HCT116 (cell line): ENCODE data around the gene SLC13A3. TPM values are rescaled to one million over a fixed set of nuclear protein-coding genes. Genes with fewer than 3 reads are reported as not detected.
A peak's percentile ranks its signal among the peaks of the same experiment; 100 is the strongest.

Experiments used
- ATAC-seq: fragments of 200-7000 bp; cut with Tn5 transposase; 2 replicates; pipeline ENCODE4 v1.9.1; 2020; ENCODE audit warnings: mild to moderate bottlenecking, moderate library complexity
- BruUV-seq: library from RNA; stranded (reverse); fragments of 400-500 nt; replicated peaks from 2 replicates; lab custom pipeline; 2021; lab: Mats Ljungman, UMichigan
- CTCF ChIA-PET: fragments of 300-600 bp; sonication (Branson Sonifier 250); formaldehyde crosslinking; loops from one replicate; lab custom pipeline; 2021; ENCODE audit warnings: antibody characterized with exemption; lab: Charles Lee
- POLR2A ChIA-PET: fragments of 300-600, 350-600 bp; sonication (Branson Sonifier 250); formaldehyde crosslinking; loops from one replicate; lab custom pipeline; 2021; ENCODE audit warnings: antibody characterized with exemption; lab: Charles Lee
- RAD21 ChIA-PET, 2 experiments: fragments of 300-600 bp; sonication (Branson Sonifier 250); formaldehyde crosslinking; loops; one replicate each; lab custom pipeline; 2023; ENCODE audit warnings: low total read pairs in 2 of 2; ENCODE audit not compliant: uncharacterized antibody in 2 of 2, unreplicated experiment in 2 of 2, low non-redundant PET in 1 of 2; lab: Charles Lee
- DNase-seq: peaks from one replicate; pipeline ENCODE4 v3.0.0-alpha.2; 2010; ENCODE audit warnings: low read depth, low spot score
- H2AFZ ChIP-seq: fragments of 200-600 bp; shearing (Covaris generic), sonication (generic); 2 replicates; pipeline ENCODE4 v1.6.1; 2017; ENCODE audit warnings: low read depth, mixed run types, mixed read lengths, antibody characterized with exemption, low read length; ENCODE audit not compliant: poor library complexity, severe bottlenecking
- H3K27ac ChIP-seq: 2 replicates; pipeline ENCODE4 v1.5.1; 2012; ENCODE audit warnings: low read depth, low read length
- H3K27me3 ChIP-seq: fragments of 200-600 bp; sonication (generic); 2 replicates; pipeline ENCODE4 v1.6.1; 2016; ENCODE audit warnings: mixed run types, low read length, mixed read lengths; ENCODE audit not compliant: insufficient read depth
- H3K36me3 ChIP-seq, 2 experiments: fragments of 200-500 bp in 1 of 2; fragments of 200-600 bp in 1 of 2; sonication (Bioruptor generic) in 1 of 2; sonication (generic) in 1 of 2; 2 replicates each; pipeline versions ENCODE4 v1.5.1 to v1.6.1; 2014 to 2016; ENCODE audit warnings: low read length in 2 of 2, inconsistent platforms in 1 of 2, mixed read lengths in 1 of 2, mixed run types in 1 of 2; ENCODE audit not compliant: insufficient read depth in 2 of 2, control insufficient read depth in 1 of 2
- H3K4me1 ChIP-seq, 2 experiments: fragments of 200-600 bp in 1 of 2; sonication (generic) in 1 of 2; 2 replicates each; pipeline versions ENCODE4 v1.5.1 to v1.6.1; 2012 to 2017; ENCODE audit warnings: low read length in 2 of 2, inconsistent platforms in 1 of 2, mild to moderate bottlenecking in 1 of 2, mixed read lengths in 1 of 2, mixed run types in 1 of 2, moderate library complexity in 1 of 2; ENCODE audit not compliant: insufficient read depth in 2 of 2, control insufficient read depth in 1 of 2
- H3K4me2 ChIP-seq: fragments of 200-600 bp; sonication (generic); 2 replicates; pipeline ENCODE4 v1.6.1; 2017; ENCODE audit warnings: mixed run types, low read length, mixed read lengths
- H3K4me3 ChIP-seq, 2 experiments: fragments of 200-600 bp in 1 of 2; sonication (generic) in 1 of 2; replicated peaks in 1 of 2; 2 replicates each; pipeline ENCODE4 v1.5.1; 2011 to 2016; ENCODE audit warnings: low read length in 2 of 2, control low read depth in 1 of 2, low read depth in 1 of 2, mild to moderate bottlenecking in 1 of 2, mixed read lengths in 1 of 2, mixed run types in 1 of 2
- H3K79me2 ChIP-seq: fragments of 200-600 bp; sonication (generic); 2 replicates; pipeline ENCODE4 v1.6.1; 2017; ENCODE audit warnings: mild to moderate bottlenecking, mixed run types, low read length, moderate library complexity, mixed read lengths; ENCODE audit not compliant: insufficient read depth
- H3K9ac ChIP-seq: fragments of 200-600 bp; sonication (generic); 2 replicates; pipeline ENCODE4 v1.6.1; 2016; ENCODE audit warnings: low read length, mixed read lengths
- H3K9me2 ChIP-seq: fragments of 200-600 bp; sonication (generic), shearing (Covaris generic); 2 replicates; pipeline ENCODE4 v1.6.1; 2017; ENCODE audit warnings: mixed run types, mild to moderate bottlenecking, moderate library complexity; ENCODE audit not compliant: insufficient read depth
- H3K9me3 ChIP-seq, 2 experiments: fragments of 200-500 bp in 1 of 2; fragments of 200-600 bp in 1 of 2; sonication (Bioruptor generic) in 1 of 2; sonication (generic) in 1 of 2; 2 replicates each; pipeline ENCODE4 v1.6.1; 2014 to 2017; ENCODE audit warnings: low read length in 2 of 2, mixed read lengths in 2 of 2, inconsistent platforms in 1 of 2, low read depth in 1 of 2, mild to moderate bottlenecking in 1 of 2, mixed run types in 1 of 2, moderate library complexity in 1 of 2; ENCODE audit not compliant: control insufficient read depth in 1 of 2, insufficient read depth in 1 of 2
- H4K20me1 ChIP-seq: fragments of 200-600 bp; sonication (generic), shearing (Covaris generic); 2 replicates; pipeline ENCODE4 v1.6.1; 2017; ENCODE audit warnings: mixed run types, mild to moderate bottlenecking, moderate library complexity; ENCODE audit not compliant: insufficient read depth
- ELF1 ChIP-seq: IDR thresholded peaks from 2 replicates; pipeline ENCODE4 v1.6.1; 2012; ENCODE audit warnings: low read depth, borderline replicate concordance
- EZH2 ChIP-seq: fragments of 200-600 bp; sonication (generic); IDR thresholded peaks from 2 replicates; pipeline ENCODE4 v1.6.1; 2017; ENCODE audit warnings: antibody characterized with exemption, mixed run types
- RAD21 ChIP-seq: IDR thresholded peaks from 2 replicates; pipeline ENCODE4 v1.6.1; 2012; ENCODE audit warnings: low read depth, mild to moderate bottlenecking
- SP1 ChIP-seq: IDR thresholded peaks from 2 replicates; pipeline ENCODE4 v1.6.1; 2012; ENCODE audit warnings: low read depth
- intact Hi-C: fragments of 100-400 bp; cut with micrococcal nuclease; formaldehyde crosslinking; loops from 2 replicates; pipeline ENCODE4 v1.10.0; 2022
- total RNA-seq: library from RNA; stranded (reverse); gene quantifications from one replicate; pipeline ENCODE4 v1.2.1, GENCODE V29; 2021; ENCODE audit not compliant: unreplicated experiment
- TF ChIP-seq, protein P1 (sequence below): IDR thresholded peaks from 2 replicates; pipeline ENCODE4 v1.6.1; 2012
- TF ChIP-seq, protein P2 (sequence below), 3 experiments: fragments of 200-600 bp in 1 of 3; sonication (generic) in 1 of 3; IDR thresholded peaks in 2 of 3; conservative IDR thresholded peaks in 1 of 3; 2 replicates each; pipeline ENCODE4 v1.5.1; 2012 to 2017; ENCODE audit warnings: low read depth in 2 of 3, low read length in 2 of 3, antibody characterized with exemption in 1 of 3, borderline replicate concordance in 1 of 3, control low read depth in 1 of 3, mild to moderate bottlenecking in 1 of 3, mixed read lengths in 1 of 3, mixed run types in 1 of 3, moderate library complexity in 1 of 3; ENCODE audit not compliant: insufficient read depth in 1 of 3
- TF ChIP-seq, protein P3 (sequence below): IDR thresholded peaks from 2 replicates; pipeline ENCODE4 v1.6.1; 2012

Gene SLC13A3
- total RNA-seq, 1 experiment from 2014 or later = not detected

DNA sequence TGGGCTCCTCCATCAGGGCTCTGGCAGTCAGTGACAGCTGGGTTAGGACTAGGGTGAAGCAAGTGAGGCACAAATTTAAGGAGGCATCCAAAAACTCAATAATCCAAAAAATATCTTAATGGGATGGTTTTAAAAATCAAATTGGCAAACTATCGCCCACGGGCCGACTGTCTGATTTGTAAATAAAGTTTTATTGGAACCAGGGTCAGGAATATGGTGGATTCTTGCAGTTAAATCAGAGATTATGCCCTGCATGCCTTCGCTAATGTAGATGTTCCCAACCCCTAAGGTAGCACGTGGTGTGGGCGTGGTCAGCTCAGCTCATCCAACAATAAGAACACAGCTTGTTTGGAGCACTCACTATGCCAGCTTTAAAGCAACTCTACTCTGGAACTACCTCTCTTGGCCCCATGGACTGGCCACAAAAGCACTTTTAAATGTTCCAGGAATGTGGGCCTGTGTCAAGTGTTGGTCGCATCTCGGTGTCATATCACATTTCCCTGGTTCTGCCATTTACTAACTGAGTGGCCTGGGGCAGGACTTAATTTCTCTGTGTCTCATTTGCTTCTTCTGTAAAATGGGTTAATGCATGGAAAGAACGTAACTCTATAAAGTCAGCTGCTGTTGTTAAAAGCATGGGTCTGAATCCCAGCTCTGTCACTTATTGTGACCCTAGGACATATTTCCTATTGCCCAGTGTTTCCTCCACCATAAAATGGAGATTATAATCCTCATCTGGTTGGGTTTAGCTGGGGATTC is 31.0 kb upstream of the SLC13A3 start:
- no peaks in the 10 kb centered on the region for H3K9me2 ChIP-seq
- ChIA-PET CTCF (interaction anchor here (1.2 kb wide), 1 partner anchor 30 kb away, joined by 3 read pairs; no protein-coding TSS in a partner anchor), POLR2A (no interaction called here), RAD21 (no interaction called here)
- H3K27ac ChIP-seq = no peak overlapping the region
- H3K4me1 ChIP-seq = peaks cover 2 to 8% of the 10 kb centered on the region in 2 experiments; a peak in 2 of 4 replicates
- peaks cover 21% of the 10 kb centered on the region for H3K79me2 ChIP-seq
- DNase-seq = no peak
- H3K27me3 ChIP-seq = no peaks in the 10 kb centered on the region
- H3K9me3 ChIP-seq = no peaks in the 10 kb centered on the region
- H3K36me3 ChIP-seq = peaks cover 9 to 18% of the 10 kb centered on the region in 2 experiments
- no peak overlapping the region for H3K9ac ChIP-seq
- TF ChIP-seq, protein P1, sequence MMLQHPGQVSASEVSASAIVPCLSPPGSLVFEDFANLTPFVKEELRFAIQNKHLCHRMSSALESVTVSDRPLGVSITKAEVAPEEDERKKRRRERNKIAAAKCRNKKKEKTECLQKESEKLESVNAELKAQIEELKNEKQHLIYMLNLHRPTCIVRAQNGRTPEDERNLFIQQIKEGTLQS = no peak
- TF ChIP-seq RAD21 = no peak
- TF ChIP-seq SP1 = no peak
- TF ChIP-seq, all 23 proteins: peak for 0
- Histone ChIP-seq H3K4me2 (no peak overlapping the region), H2AFZ (no peak overlapping the region), H4K20me1 (no peaks in the 10 kb centered on the region), H3K4me3 (no peak overlapping the region)
- no peak for ATAC-seq
- no TSS peak for BruUV-seq
- intact Hi-C loops = loop anchor here (5.0 kb wide), 1 partner anchor 120 kb away; no protein-coding TSS in a partner anchor

DNA sequence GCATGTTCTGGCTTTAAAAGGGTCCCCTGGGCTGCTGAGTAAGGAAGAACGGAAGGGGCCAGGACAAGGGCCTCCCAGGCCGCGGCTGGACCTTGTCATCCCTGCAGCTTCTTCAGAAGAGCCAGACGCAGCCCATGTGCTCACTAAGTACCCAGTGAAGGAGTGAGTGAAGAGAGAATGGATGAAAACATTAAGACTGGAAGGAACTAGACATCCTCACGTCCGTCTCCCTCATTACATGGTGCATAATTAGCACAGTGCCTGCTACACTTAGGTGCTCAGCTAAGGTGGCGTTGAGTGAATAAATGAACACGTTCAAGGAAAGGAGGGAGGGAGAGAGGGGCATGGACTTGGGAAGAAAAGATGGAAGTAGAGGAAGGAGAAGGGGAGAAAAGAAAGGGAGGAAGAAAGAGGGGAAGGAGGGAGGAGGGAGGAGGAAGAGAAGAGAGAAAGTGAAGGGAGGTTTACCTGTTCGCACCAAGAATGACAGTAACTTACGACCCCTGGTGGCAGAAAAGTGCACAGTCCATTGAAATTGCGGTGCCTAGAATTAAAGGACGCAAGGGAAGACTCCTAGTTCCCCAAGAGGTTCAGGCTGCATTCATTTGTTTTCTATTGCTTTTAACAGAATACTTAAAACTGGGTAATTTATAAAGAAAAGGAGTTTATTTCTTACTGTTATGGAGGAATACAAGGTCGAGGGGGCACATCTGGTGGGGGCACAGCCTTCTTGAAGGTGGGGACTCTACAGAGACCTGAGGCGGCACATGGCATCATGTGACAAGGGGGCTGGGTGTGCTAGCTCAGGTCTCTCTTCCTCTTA is 30.0 kb upstream of the SLC13A3 start:
- Histone ChIP-seq H3K36me3 (peaks cover 3 to 12% of the 10 kb centered on the region in 2 experiments; a peak in 3 of 4 replicates), H3K4me1 (peaks cover 0 to 10% of the 10 kb centered on the region in 2 experiments; a peak in 2 of 4 replicates), H4K20me1 (no peaks in the 10 kb centered on the region), H3K9me3 (no peaks in the 10 kb centered on the region), H3K4me3 (no peak overlapping the region), H3K79me2 (peaks cover 11% of the 10 kb centered on the region), H3K9ac (no peak overlapping the region), H3K27me3 (no peaks in the 10 kb centered on the region), H3K27ac (no peak overlapping the region), H3K4me2 (no peak overlapping the region), H2AFZ (no peak overlapping the region), H3K9me2 (no peaks in the 10 kb centered on the region)
- ATAC-seq (peak; percentile 79), DNase-seq (no peak)
- POLR2A ChIA-PET = interaction anchor here (1.0 kb wide), 1 partner anchor 8 kb away, joined by 3 read pairs; the partner anchor contains the start of gene TP53RK
- intact Hi-C loops = loop anchor here (1.0 to 5.0 kb wide), 2 partner anchors 119 to 160 kb away; no protein-coding TSS in a partner anchor
- TF ChIP-seq, protein P2, sequence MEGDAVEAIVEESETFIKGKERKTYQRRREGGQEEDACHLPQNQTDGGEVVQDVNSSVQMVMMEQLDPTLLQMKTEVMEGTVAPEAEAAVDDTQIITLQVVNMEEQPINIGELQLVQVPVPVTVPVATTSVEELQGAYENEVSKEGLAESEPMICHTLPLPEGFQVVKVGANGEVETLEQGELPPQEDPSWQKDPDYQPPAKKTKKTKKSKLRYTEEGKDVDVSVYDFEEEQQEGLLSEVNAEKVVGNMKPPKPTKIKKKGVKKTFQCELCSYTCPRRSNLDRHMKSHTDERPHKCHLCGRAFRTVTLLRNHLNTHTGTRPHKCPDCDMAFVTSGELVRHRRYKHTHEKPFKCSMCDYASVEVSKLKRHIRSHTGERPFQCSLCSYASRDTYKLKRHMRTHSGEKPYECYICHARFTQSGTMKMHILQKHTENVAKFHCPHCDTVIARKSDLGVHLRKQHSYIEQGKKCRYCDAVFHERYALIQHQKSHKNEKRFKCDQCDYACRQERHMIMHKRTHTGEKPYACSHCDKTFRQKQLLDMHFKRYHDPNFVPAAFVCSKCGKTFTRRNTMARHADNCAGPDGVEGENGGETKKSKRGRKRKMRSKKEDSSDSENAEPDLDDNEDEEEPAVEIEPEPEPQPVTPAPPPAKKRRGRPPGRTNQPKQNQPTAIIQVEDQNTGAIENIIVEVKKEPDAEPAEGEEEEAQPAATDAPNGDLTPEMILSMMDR (IDR thresholded peaks at IDR 0.05 in 2 of 3, conservative IDR thresholded peaks at IDR 0.05 in 1 of 3; ENCODE audit: borderline replicate concordance in 1 of 3, insufficient read depth in 1 of 3, low read depth in 2 of 3, low read length in 2 of 3) = peak; percentile 60 to 84 (median 83); a peak in 5 of 6 replicates
- TF ChIP-seq, protein P3, sequence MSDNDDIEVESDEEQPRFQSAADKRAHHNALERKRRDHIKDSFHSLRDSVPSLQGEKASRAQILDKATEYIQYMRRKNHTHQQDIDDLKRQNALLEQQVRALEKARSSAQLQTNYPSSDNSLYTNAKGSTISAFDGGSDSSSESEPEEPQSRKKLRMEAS = no peak
- no peak for TF ChIP-seq ELF1
- TF ChIP-seq EZH2 = no peak
- peak; percentile 67 for TF ChIP-seq RAD21
- CTCF ChIA-PET = interaction anchor here (0.7 to 2.0 kb wide), 3 partner anchors 18 to 160 kb away, joined by 3 to 8 read pairs (median 4); no protein-coding TSS in a partner anchor
- BruUV-seq = no TSS peak
- RAD21 ChIA-PET = interaction anchor here (0.6 to 0.7 kb wide), 3 partner anchors 94 to 161 kb away, joined by 3 to 5 read pairs (median 5); no protein-coding TSS in a partner anchor
